GM19328 (cell line): ENCODE results near the gene WWOX.

Source experiments
- ATAC-seq: cut with Tn5 transposase; IDR thresholded peaks from one replicate; pipeline ENCODE4 v1.9.1; 2021; ENCODE audit warnings: mild to moderate bottlenecking, moderate library complexity; ENCODE audit not compliant: unreplicated experiment

The WWOX gene

DNA sequence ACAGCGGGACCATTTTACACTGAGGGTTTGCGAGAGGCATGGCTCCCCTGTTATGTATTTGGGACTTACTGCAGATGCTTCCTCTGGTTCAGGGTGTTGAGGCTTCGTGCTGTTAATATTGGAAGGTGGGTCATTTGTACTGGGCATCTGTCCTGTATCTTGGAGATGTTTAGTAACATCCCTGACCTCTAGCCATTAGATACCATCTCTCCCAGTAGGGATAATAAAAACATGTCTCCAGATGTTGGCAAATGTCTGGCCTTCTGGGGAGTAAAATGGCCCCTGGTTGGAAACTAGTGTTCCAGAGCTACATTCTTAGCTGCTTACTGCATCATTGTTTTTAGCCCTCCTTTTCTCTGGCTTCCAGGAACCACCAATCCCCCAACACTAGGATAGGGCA lies 388.0 kb downstream of the WWOX start:
- ATAC-seq: no peak

DNA sequence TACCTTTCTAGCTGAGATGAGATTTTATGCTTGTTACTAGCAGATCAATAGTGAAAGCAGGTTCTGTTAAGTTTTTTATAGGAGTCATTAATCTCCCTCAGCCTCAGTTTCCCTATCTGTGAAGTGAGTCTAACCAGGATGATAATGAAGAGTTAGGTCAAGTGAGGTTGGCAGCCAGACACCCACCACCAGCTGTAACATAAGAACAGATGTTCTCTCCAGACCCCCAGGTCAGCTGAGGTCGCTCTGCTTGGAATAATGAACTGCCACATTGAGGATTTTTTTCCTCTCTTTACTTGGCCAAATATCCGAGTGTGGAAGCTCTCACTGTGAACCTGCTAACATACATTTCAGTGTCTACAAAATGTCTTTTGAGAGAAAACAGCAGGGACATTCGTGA lies 389.6 kb downstream of the WWOX start:
- no peak for ATAC-seq

DNA sequence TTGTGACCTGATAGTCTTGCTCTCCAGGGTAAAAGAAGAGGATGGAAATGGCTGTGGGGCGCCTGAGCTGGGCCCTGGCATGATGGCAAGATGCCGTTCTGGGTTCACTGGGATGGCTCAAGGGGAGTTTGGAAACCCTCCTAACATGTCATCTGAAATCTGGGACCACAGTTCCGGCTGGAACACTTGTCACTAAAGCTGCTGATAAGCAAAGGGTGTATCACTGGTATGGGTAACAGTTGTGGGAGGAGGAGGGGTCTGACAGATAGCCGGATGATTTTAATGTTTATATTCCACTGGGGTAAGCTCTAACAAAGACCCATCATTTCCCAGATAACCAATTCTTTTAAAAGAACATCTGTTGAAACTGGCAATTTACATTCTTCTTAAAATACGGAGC lies 390.2 kb downstream of the WWOX start:
- ATAC-seq: no peak

DNA sequence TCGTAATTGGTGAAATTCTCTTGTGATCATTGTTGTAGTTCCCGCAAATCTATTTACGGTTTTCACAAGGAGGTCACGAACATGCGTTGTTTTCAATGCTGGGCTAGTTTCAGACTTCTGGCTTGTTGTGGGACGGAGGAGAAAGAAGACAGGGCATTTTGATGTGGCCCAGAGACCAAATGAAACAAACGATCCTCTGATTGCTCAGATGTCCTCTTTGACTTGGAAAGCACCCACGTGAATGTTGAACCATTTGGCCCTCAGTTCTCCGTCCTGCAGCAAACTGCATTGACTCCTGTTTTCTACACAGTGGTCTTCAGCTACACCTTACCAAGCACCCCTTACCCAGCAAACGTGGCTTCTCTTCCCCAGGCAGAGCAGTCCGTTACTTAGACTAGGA lies 391.0 kb downstream of the WWOX start:
- no peak for ATAC-seq

DNA sequence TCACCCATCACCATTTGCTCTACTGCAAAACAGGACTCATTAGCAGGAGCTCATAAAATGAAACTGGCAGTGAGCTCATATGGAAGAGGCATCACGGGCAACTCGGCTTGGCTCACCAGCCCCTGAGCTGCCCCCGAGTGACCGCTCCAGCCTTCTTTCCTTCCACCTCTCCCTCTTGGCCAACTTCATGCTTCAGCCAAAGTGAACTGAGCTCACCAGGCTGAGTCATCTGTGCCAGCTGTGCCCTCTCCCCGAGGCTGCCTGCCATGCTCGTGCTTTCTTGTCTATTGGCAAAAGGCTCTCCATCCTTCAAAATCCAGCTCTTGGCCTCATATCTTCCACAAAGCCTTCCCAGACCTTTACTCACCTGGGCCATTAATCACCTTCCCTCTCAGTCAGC lies 391.4 kb downstream of the WWOX start:
- ATAC-seq: no peak

DNA sequence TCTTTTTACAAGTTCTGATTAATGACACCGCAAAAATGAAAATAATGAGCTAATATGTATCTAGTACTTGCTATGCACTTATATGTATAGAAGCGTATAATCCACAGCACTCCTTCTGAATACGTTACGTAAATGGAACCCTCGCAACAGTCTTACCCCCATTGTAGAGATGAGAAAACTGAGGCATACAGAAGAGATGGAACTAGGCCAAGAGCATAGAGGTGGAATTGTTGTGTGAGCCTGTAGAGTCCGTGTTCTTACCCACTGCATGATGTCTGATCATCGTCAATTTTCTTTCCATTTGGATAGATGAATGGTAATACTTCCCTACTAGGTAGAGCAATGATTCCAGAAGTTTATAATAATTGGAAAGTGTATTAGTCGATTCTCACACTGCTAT lies 394.1 kb downstream of the WWOX start:
- no peak for ATAC-seq

DNA sequence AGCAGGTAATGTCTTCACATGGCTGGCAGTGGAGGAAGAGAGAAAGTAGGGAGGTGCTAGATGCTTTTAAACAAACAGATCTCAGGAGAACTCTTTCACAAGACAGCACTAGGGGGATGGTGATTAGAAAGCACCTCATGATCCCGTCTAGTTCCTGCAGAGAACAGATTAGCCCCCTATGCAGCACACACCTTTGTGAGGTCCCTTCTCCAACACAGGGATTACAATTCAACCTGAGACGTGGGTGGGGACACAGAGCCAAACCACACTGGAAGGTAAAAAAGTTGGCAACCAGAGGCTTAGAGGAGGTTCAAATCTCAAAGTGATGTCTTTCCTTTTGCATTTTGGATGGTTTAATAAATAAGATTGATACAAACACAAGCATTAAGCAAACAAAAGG lies 394.7 kb downstream of the WWOX start:
- no peak for ATAC-seq

DNA sequence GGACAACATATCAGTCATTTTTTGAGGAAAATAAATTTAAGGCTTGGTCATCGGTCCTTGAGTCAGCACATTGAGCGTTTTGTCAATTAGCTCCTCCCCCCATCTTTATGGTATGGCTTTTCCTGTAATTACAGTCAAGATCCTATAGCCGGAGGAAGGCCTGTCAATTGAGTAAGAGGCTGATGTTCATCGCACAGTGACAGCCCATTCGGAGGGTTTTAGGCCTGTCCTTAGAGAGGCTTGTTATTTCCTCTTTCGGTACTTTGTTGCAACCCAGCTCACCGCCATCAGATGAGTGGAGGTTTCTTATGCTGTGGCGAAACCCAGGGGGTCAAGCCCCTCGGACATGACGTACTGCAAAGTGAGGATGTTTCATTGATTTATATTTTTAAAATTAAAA lies 395.2 kb downstream of the WWOX start:
- ATAC-seq: no peak

DNA sequence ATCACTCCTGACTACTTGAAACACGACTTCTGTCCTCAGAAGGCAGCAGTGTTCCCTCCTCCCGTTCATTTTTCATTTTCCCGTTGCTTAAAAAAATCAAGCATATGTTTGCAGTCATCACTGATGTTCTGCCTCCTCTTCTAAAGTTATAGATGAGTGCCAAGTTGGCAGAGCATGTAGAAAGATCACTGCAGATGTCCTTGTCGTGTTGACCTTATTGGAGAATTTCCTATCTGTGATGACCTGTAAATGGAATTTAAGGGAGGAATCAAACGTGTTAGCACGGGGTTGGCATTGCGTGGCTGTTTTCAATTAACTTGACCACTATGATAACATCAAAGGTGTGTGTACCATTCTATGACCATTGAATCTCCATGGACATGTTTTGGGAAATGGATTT lies 396.7 kb downstream of the WWOX start:
- no peak for ATAC-seq

DNA sequence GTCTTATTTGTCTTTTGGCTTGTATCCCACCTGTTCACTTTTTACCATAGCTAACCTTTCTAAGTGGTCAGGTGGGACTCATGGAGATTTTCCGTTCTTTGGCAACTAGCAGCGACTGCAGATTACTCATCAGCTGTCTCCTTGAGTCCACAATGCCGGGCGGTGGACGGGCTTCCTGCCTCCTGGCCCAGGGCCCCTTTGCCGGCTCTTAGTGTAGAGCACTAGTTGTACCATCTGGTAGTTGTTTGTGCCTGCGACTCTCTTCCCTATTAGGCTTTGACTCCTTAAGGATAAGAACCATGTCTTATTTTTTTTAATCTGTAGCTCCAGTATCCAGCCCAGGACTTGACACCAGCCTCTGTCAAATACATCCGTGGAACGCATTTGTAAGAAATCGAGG lies 399.9 kb downstream of the WWOX start:
- no peak for ATAC-seq

DNA sequence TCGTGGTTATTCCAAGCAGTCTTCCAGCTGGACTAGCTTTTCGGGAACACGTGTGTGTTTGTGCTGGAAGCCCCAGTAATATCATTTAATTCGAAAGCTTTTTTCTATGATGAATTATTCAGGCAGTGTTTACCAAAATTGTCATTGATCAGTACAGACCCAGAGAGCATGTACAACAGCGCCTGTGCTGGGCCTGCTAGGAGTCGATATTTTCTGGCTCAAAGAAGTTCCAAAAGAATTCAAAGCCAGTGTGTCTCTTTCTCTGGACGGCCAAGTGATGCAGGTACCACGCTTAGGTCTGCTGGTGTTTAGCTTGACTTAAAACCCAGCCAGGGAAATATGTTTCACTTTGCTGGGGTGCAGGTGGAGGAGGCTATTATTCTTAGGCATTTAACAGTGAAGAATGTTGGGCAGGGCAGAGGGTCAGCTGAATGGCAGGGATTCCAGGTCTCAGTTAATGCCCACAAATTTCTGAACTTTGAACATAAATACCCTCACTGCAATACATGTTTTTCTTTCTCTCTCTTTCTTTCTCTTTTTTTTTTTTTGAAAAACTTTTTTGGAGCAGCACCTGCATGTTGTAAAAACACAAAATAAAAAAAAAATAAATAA lies 401.3 kb downstream of the WWOX start:
- ATAC-seq: no peak

DNA sequence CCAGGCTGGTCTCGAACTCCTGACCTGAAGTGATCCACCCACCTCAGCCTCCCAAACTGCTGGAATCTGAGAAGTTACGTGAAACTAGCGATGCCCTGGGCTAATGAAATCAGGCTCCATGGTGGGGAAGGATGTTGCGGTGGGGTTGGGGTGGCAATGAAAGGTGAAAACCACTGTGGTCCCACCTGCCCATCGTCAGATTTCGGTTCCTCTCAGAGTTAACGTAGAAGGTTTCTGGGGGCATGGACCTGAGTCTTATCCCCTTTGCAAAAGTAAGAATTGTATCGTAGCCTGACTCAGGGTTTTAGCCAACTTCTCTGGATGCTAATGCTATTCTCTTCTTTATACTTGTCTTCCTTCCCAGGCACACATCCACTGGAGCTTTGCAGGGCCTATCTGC lies 402.3 kb downstream of the WWOX start:
- no peak for ATAC-seq

DNA sequence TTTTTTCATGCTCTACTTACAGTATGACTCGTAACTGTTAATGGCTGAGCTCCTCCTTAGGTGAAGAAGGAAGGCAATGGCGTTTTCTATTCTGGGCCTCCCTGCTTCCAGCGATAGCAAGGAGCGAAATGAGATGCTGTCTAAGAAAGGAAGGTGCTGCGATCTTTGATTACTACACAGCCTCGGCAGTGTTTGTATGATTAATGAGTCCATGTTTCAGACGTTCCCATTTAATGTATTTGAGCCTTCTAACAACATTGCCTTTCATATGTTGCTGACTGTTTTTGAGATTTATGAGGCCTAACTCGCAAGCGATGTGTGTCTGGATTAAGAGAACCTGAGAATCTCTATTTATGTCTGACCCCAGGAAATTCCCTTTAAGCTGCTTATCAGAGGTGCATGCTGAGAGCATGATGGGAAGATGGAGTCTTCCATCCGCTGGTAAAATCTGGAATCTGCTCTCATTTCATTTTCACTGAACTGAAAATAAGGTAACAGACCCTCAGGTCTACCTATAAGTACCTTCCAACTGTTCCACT lies 403.4 kb downstream of the WWOX start:
- no peak for ATAC-seq

DNA sequence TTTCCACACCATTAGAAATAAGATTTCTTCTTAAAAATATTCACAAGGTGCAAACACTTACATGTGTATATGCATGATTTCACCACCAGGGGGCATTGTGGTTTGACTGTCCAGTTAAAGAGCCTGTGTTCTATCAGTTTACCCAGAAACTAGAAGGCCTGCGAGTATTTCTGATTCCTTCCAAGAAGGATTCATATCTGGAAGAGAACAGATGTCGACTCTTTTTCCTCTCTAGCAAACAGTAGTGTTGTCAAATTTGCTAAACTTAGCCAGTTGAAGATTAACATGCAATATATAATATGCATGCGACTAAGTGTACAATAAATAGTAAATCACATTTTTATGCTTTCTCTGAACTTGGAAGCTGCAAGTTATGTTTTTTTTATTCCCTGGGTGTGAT lies 404.1 kb downstream of the WWOX start:
- ATAC-seq: no peak

DNA sequence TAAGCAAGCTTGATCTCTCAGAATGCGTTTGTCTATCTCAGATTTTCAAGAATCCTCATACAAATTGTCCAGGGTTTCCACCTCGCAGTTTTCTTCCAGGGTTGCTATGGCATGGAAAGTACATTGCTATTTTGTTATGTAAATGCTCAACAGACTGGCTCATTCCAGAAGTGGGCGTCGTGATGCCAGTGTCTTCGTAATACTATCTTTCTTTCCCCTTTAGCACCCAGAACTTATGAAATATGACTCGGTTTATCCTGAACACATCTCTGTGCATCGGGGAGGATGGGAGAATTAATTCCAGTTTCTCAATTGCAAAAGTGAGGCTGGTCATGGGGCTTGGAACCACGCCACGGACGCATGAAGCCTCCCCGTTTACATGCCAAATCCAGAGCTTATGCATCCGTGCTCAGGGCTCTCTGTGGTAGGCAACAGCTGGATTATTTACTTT lies 405.0 kb downstream of the WWOX start:
- no peak for ATAC-seq

DNA sequence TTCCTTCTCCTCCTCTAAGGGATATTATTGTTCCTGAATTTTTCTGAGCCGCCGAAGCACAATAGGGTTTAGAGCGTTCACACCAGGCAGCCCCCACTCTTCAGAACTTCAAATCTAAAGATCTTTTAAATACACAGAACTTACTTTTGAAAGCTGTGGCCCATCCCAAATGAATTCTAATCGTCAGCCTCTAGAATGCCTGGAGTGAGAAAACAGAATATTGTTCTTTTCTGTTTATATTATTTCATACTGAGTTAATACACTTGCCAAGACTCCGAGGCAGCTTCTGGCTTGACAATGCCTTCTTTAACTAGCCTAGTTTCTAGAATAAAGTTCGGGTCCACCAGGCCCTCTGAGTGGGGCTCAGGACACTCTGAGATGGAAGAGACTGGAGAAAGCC lies 405.6 kb downstream of the WWOX start:
- no peak for ATAC-seq

DNA sequence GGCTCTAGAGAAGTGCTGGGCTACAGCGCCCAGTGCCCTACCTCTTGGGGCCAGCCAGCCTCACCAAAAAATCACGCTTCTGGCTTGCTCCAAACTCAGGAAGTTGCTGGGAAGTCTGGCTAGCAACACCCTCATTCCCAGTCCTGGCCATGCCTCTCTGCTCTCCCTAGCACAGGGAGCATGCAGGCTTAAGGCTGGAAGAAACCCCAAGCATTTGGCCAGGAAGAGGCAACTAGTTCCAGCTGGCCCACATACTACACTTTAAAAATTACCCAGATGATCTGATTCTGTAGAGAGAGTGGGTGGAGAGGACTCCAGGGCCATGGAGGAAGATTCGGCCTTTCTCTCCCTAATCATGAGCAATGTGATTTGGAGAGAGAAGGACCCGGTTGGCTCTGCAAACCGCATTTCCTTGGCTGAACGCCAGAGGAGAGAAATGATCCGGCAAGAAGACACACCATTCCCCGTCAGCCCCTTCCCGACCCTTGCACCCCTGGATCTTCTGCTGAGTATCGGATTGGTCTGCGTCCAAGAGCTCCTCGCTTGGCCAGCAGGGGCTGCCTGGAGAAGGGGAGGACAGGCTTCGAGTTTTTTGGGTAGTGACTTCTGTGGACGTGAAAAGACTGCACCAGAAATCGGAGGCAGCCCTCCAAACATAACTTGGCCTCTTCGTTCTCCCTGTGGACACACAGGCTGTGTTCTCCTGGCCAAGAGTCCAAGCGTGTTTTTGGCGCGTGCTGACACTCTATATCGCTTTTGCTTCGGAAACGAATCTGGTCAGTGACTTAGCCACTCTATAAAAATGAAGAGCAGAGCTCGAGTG lies 406.3 kb downstream of the WWOX start:
- ATAC-seq: no peak

DNA sequence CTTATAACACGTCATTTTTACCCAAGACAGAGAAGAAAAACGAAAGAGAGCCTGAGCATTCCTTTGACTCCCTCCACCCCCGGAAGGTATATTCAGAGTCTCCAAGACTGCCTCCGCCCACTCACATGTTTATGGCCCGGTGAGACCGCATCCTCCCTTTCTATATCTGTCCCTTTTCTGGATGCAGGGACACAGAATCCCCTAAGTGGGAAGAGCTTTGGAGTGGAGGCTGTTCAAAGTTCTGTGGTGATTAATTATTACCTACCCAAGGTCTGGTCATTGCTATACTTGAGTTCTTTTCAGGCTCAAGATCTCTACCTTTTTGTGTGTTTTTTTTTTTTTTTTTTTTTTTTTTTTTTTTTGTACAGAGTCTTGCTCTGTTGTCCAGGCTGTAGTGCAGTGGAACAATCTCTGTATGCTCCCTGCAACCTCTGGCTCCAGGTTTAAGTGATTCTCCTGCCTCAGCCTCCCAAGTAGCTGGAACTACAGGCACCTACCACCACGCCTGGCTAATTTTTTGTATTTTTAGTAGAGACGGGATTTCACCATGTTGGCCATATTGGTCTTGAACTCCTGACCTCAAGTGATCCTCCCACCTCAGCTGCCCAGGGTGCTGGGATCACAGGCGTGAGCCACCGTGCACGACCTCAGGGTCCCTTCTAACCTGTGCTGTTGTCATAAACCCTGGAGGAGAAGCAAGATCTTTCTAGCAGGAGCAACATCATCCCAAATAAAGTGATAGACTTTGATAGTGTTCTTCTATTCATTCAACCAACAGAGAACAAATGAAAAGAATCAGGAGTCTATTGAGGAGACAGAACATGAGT lies 407.1 kb downstream of the WWOX start:
- no peak for ATAC-seq

DNA sequence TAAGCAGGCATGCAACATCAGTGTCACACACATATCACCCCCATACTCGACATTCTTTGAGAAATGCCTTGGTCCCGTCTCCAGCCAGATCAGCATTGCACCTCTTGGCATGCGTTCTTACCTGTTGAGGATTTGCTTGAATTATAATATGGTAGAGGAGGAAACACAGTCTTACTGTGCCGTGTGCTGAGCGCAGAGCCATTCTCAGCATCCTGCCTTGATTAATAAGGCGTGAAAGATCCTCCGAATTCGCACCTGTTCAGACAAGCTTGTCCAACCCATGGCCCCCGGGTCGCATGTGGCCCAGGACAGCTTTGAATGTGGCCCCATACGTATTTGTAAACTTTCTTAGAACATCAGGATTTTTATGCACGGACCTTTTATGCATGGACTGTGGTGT lies 408.1 kb downstream of the WWOX start:
- ATAC-seq: no peak

DNA sequence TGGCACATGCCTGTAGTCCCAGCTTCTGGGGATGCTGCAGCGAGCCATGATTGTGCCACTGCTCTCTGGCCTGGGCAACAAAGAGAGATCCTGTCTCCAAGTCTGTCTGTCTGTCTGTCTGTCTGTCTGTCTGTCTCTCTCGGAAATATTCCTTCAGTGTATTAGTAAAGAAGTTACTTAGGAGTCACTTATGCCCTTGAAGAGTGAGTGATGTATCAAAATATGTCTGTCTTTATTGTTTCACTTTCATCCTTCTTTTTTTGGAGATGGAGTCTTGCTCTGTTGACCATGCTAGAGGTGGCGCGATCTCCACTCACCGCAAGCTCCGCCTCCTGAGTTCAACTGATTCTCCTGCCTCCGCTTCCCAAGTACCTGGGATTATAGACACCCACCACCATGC lies 410.5 kb downstream of the WWOX start:
- ATAC-seq: no peak

DNA sequence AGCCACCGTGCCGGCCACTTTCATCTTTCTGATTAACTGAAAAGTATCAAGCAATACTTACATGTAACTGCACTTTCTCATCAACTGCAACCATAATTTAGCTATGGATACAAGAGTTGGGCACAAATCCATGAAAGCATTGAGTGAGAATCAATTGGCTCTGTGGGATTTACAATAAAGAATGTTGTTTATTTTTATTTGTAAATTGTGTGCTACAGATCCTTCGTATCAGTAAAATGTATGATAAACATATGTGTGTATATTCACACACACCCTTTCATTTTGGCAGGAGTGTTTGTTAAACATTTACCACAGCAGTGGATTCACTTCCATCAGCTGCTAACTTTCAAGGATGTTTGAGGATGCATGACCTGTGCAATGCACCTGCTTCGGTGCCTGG lies 411.0 kb downstream of the WWOX start:
- no peak for ATAC-seq

DNA sequence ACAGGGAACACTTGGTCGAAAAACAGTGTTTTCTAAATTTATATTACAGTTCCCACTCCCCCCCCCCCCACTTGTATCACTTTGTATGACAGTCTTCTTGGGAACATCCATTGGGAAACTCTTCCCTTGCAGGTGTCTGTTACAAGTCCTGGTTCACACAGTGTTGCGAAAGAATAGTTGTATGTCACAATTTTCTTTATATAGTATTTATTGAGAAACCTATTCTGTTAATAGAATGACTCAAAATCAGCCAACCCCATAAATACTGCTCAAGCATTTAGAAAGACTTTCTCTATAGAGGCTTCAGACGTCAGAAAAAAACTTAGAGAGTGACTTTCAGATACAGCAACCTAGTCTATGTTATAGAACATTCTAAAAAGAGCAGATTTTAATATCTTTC lies 414.4 kb downstream of the WWOX start:
- no peak for ATAC-seq
